PC-9 (cell line): Measurements from ENCODE around the gene FILIP1L.

Source experiments
- EZH2 ChIP-seq: fragments of 200-600 bp; sonication (generic); IDR thresholded peaks from 2 replicates; pipeline ENCODE4 v1.8.0; 2017; ENCODE audit warnings: antibody characterized with exemption, low read depth
- TF ChIP-seq, protein P1 (sequence below): fragments of 200-600 bp; sonication (generic); conservative IDR thresholded peaks from 2 replicates; pipeline ENCODE4 v1.6.1; 2017; ENCODE audit warnings: mixed run types, antibody characterized with exemption, mild to moderate bottlenecking, moderate library complexity

DNA sequence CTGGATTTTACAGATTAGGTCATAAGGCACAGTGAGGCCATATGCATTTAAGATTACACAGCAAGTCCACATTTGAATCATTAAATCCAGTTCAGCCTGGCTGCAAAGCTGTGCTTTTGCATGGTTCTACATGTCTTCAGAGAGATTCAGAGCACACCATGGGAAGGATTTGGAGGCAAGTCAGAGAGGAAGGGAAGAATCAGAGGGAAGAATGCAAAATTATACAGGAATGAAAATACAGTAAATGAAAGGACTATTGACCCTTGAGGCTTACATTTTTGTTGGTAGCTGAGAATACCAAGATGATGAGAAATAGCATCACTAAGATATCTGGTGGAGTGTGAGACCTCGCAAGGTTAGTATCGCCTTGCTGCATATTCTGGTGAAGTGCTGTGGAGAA lies 13.9 kb downstream of the FILIP1L start:
- TF ChIP-seq EZH2 = no peak
- TF ChIP-seq, protein P1, sequence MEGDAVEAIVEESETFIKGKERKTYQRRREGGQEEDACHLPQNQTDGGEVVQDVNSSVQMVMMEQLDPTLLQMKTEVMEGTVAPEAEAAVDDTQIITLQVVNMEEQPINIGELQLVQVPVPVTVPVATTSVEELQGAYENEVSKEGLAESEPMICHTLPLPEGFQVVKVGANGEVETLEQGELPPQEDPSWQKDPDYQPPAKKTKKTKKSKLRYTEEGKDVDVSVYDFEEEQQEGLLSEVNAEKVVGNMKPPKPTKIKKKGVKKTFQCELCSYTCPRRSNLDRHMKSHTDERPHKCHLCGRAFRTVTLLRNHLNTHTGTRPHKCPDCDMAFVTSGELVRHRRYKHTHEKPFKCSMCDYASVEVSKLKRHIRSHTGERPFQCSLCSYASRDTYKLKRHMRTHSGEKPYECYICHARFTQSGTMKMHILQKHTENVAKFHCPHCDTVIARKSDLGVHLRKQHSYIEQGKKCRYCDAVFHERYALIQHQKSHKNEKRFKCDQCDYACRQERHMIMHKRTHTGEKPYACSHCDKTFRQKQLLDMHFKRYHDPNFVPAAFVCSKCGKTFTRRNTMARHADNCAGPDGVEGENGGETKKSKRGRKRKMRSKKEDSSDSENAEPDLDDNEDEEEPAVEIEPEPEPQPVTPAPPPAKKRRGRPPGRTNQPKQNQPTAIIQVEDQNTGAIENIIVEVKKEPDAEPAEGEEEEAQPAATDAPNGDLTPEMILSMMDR = no peak
